DOHH2 (cell line): ENCODE results near the gene OSBP.

ENCODE experiments used
- H3F3A ChIP-seq: fragments of 200-600 bp; sonication (generic), shearing (Covaris generic); 2 replicates; pipeline ENCODE4 v1.6.0; 2016; ENCODE audit warnings: antibody characterized with exemption, mild to moderate bottlenecking; ENCODE audit not compliant: control insufficient read depth, insufficient read depth
- H3K27ac ChIP-seq: fragments of 200-600 bp; sonication (generic); 2 replicates; pipeline ENCODE4 v1.5.1; 2014; ENCODE audit warnings: low read depth, mild to moderate bottlenecking, low read length, moderate library complexity
- H3K27me3 ChIP-seq: fragments of 200-600 bp; sonication (generic); 2 replicates; pipeline ENCODE4 v1.6.1; 2014; ENCODE audit warnings: mild to moderate bottlenecking, low read length, mixed read lengths; ENCODE audit not compliant: control insufficient read depth
- H3K36me3 ChIP-seq: fragments of 200-600 bp; sonication (generic); 2 replicates; pipeline ENCODE4 v1.6.1; 2014; ENCODE audit warnings: mild to moderate bottlenecking, low read length, moderate library complexity, mixed read lengths; ENCODE audit not compliant: control insufficient read depth
- H3K4me1 ChIP-seq: fragments of 200-600 bp; sonication (generic); 2 replicates; pipeline ENCODE4 v1.6.1; 2014; ENCODE audit warnings: mild to moderate bottlenecking, low read length, mixed read lengths; ENCODE audit not compliant: control insufficient read depth
- H3K4me2 ChIP-seq: fragments of 200-600 bp; sonication (generic); 2 replicates; pipeline ENCODE4 v1.6.0; 2014; ENCODE audit warnings: mild to moderate bottlenecking, low read length, moderate library complexity
- H3K4me3 ChIP-seq: fragments of 200-600 bp; sonication (generic); 2 replicates; pipeline ENCODE4 v1.5.1; 2014; ENCODE audit warnings: mild to moderate bottlenecking, low read length, mixed read lengths
- H3K79me2 ChIP-seq: fragments of 200-600 bp; sonication (generic); 2 replicates; pipeline ENCODE4 v1.6.1; 2014; ENCODE audit warnings: mild to moderate bottlenecking, low read length, mixed read lengths; ENCODE audit not compliant: control insufficient read depth
- H3K9me2 ChIP-seq: fragments of 200-600 bp; sonication (generic); replicated peaks from 2 replicates; pipeline ENCODE4 v1.6.1; 2014; ENCODE audit warnings: mild to moderate bottlenecking, low read length, mixed read lengths; ENCODE audit not compliant: control insufficient read depth
- H3K9me3 ChIP-seq: fragments of 200-600 bp; sonication (generic); 2 replicates; pipeline ENCODE4 v1.6.1; 2014; ENCODE audit warnings: antibody characterized with exemption, low read length, mixed read lengths; ENCODE audit not compliant: control insufficient read depth, insufficient read depth
- H4K20me1 ChIP-seq: fragments of 200-600 bp; sonication (generic); 2 replicates; pipeline ENCODE4 v1.6.0; 2014; ENCODE audit warnings: low read depth, mild to moderate bottlenecking, antibody characterized with exemption, low read length, moderate library complexity; ENCODE audit not compliant: control insufficient read depth, insufficient read depth
- EZH2phosphoT487 ChIP-seq: fragments of 200-600 bp; sonication (generic); IDR thresholded peaks from 2 replicates; pipeline ENCODE4 v1.6.1; 2017; ENCODE audit warnings: borderline replicate concordance, mild to moderate bottlenecking, antibody characterized with exemption, low read length, moderate library complexity, mixed read lengths
- TF ChIP-seq, protein P1 (sequence below): fragments of 200-600 bp; sonication (generic); IDR thresholded peaks from one replicate; pipeline ENCODE4 v1.5.1; 2014; ENCODE audit warnings: antibody characterized with exemption, mild to moderate bottlenecking, low read depth, low read length; ENCODE audit not compliant: poor library complexity, severe bottlenecking

OSBP gene

DNA sequence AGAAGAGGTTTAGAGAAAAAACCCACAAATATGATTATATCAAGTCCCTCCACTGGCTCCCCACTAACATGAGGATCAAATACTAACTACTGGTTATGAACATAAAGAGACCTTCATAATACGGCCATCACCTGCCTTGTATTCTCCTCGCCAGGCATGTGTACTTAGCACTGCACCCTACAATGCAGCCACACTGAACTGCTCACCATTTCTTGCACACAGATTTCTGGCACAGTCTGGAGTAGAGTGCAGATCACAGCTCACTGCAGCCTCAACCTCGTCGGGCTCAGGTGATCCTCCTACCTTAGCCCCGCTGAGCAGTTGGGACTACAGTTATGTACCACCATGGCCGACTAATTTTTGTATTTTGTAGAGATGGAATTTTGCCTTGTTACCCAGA lies 13.1 kb downstream of the OSBP start:
- H3K9me2 ChIP-seq, result no peaks in the 10 kb centered on the region
- H4K20me1 ChIP-seq, result no peaks in the 10 kb centered on the region
- peaks cover 92% of the 10 kb centered on the region for H3K36me3 ChIP-seq
- peaks cover 17% of the 10 kb centered on the region for H3K79me2 ChIP-seq
- no peak overlapping the region for H3K27ac ChIP-seq
- no peak for TF ChIP-seq EZH2phosphoT487
- TF ChIP-seq, protein P1, sequence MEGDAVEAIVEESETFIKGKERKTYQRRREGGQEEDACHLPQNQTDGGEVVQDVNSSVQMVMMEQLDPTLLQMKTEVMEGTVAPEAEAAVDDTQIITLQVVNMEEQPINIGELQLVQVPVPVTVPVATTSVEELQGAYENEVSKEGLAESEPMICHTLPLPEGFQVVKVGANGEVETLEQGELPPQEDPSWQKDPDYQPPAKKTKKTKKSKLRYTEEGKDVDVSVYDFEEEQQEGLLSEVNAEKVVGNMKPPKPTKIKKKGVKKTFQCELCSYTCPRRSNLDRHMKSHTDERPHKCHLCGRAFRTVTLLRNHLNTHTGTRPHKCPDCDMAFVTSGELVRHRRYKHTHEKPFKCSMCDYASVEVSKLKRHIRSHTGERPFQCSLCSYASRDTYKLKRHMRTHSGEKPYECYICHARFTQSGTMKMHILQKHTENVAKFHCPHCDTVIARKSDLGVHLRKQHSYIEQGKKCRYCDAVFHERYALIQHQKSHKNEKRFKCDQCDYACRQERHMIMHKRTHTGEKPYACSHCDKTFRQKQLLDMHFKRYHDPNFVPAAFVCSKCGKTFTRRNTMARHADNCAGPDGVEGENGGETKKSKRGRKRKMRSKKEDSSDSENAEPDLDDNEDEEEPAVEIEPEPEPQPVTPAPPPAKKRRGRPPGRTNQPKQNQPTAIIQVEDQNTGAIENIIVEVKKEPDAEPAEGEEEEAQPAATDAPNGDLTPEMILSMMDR, result no peak
- no peak overlapping the region for H3K4me2 ChIP-seq
- no peaks in the 10 kb centered on the region for H3K9me3 ChIP-seq
- H3K27me3 ChIP-seq, result no peaks in the 10 kb centered on the region
- no peaks in the 10 kb centered on the region for H3K4me1 ChIP-seq
- H3F3A ChIP-seq, result 0 out of 2 replicates have a peak, but pooled peaks cover 3% of the 10 kb centered on the region
- H3K4me3 ChIP-seq, result no peak overlapping the region

DNA sequence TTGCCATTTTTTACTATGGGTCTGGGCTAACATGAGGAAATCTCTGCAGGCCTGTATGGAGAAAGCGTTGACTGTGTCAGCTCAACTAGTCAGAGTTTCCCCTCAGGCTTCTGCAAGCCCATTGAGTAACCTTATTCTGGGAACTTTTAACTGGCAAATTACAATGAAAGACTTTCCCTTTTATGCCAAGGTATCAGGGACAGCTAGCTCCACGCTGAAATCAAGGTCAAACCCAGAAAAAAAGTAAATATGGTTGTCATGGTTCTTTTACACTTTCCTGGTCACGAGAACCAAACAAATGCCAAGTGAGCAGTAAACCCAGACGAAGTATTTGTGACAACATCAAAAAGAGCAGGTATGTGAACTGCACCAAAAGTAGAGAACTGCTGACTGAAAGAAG lies 13.8 kb downstream of the OSBP start:
- H3K27ac ChIP-seq, result no peak overlapping the region
- H3K4me3 ChIP-seq, result no peak overlapping the region
- H3F3A ChIP-seq, result 0 out of 2 replicates have a peak, but pooled peaks cover 3% of the 10 kb centered on the region
- H3K4me1 ChIP-seq, result no peaks in the 10 kb centered on the region
- no peaks in the 10 kb centered on the region for H4K20me1 ChIP-seq
- H3K9me2 ChIP-seq, result no peaks in the 10 kb centered on the region
- no peak overlapping the region for H3K4me2 ChIP-seq
- H3K27me3 ChIP-seq, result no peaks in the 10 kb centered on the region
- peaks cover 15% of the 10 kb centered on the region for H3K79me2 ChIP-seq
- no peaks in the 10 kb centered on the region for H3K9me3 ChIP-seq
- H3K36me3 ChIP-seq, result peaks cover 87% of the 10 kb centered on the region
- TF ChIP-seq EZH2phosphoT487, result no peak
- TF ChIP-seq, protein P1, result no peak

DNA sequence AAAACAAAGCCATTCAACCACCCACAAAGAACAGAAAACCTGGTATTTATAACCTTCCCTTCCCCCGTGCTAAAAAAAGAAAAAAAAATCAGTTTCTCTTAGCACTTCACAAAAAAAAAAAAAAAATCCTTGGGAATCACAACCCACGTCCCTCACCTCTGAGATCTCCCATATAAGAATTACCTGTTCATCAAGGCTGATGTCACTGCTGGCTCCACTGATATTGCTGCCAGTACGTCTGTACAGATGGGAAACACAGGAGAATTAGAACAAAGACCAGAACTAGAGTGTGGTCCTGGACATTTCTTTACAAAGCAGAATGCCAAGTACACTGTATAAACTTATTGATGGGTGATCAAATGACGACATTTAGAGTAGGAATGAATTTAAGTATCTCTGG lies 14.9 kb downstream of the OSBP start:
- Histone ChIP-seq H3K4me3 (no peak overlapping the region), H3K79me2 (peaks cover 11% of the 10 kb centered on the region), H3F3A (0 out of 2 replicates have a peak, but pooled peaks cover 3% of the 10 kb centered on the region), H3K27me3 (no peaks in the 10 kb centered on the region), H3K4me2 (no peak overlapping the region), H3K4me1 (no peaks in the 10 kb centered on the region), H3K9me3 (no peaks in the 10 kb centered on the region), H3K36me3 (peaks cover 85% of the 10 kb centered on the region), H4K20me1 (no peaks in the 10 kb centered on the region), H3K27ac (no peak overlapping the region), H3K9me2 (no peaks in the 10 kb centered on the region)
- TF ChIP-seq, protein P1, result no peak
- no peak for TF ChIP-seq EZH2phosphoT487
